Measurements from ENCODE around the gene SRPK2.
"Not testable (repeated sequence)": the region's sequence is repeated elsewhere in the genome, so short reads cannot be mapped to it uniquely, and the experiment has no call there.

Gene SRPK2

DNA sequence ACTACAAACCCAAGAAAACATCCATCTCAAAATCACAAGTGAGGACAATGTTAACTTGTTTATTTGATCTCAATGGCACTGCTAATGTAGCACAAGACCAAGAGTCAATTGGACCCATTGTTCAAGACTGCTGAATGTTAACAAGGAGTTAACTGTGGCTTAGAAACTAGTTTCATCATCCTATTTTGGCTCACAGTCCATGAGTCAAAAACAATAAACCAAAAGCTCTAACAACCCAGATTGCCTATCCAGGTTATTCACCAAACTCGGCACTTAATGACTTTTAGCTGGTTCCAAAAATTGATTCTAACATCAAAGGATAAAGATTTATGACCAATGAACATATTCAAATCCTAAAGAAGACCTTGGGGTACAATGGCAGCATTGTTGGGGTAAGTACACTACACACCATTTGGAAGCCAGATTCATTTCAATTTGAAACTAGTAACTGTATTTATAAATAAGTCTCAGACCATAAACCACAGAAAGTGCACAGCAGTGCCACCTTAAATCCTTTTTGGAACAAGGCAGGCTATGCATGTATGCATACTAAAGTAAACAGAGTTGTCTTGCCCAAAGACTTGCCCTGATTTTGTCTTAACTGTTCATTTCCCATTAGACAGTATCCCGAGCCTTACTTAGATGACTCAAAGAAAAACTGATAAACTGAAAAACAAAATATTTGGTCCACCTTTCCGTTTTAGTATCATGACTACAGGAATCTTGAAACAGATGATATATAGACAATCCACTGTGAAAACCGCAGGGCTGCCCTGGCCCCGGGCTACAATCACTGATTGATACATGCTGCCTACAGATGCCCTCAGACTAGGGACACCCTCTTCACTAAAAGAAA, 84.5 kb downstream of the SRPK2 start:
- peak; percentile 64 for DNase-seq (ENCODE audit: low read depth)

DNA sequence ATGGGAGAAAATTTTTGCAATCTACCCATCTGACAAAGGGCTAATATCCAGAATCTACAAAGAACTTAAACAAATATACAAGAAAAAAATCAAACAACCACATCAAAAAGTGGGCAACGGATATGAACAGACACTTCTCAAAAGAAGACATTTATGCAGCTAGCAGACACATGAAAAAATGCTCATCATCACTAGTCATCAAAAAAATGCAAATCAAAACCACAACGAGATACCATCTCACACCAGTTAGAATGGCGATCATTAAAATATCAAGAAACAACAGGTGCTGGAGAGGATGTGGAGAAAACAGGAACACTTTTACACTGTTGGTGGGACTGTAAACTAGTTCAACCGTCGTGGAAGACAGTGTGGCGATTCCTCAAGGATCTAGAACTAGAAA, 88.1 kb downstream of the SRPK2 start:
- DNase-seq (ENCODE audit: low read depth): not testable (repeated sequence)

- DNase-seq (ENCODE audit: low read depth): no peak
Observed at GRCh38 chr7:105298439-105298894, 90.3 kb downstream of the SRPK2 start.

DNA sequence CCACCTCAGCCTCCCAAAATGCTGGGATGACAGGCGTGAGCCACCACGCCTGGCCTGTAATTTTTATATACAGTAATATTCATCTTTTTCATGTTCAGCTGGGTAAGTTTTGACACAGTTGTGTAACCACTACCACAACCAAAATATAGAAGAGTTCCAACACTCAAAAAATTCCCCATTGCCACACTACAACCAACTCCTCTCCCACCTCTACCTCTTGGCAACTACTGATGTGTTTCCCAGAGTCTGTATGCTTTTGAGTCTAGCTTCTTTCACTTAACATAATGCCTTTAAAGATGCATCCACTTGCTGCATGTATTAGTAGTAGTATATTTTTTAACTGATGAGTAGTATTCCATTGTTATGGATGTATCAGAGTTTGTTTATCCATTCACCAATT, 90.7 kb downstream of the SRPK2 start:
- DNase-seq (ENCODE audit: low read depth): no peak

DNA sequence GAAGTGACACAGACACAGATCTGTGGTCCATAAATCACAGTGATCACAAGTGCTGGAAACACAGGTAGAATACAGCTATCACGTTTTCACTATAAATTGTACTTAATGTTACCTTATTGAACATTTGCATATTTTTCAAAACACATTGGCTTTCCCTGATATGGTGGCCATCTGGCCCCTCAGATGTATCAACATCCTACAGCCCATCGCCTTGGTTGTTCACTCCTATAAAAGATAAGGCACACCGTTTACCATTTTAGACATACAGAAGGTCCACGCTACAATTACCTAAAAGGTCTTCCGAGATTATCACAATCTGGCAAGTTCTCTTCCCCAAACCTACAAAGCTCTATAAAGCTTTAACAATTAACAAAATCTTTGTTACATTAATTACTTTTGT, 91.4 kb downstream of the SRPK2 start:
- no peak for DNase-seq (ENCODE audit: low read depth)

DNA sequence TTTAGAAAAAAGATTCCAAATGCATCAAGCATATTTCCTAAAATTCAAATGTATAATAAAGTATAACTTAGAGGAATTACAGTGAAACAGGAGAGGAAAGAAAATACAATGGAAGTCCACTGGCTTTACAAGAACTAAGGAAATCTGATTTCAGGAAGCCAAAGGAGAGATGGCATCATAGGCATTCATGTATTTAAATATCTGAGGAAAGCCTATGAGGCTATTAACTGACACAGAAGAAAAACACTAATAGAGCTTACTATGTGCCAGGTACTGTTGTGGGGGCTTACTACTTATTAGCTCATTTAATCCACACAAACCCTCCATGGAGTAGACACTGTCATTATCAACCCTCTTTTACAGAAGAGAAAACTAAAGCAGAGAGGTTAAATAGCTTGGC, 92.2 kb downstream of the SRPK2 start:
- no peak for DNase-seq (ENCODE audit: low read depth)

DNA sequence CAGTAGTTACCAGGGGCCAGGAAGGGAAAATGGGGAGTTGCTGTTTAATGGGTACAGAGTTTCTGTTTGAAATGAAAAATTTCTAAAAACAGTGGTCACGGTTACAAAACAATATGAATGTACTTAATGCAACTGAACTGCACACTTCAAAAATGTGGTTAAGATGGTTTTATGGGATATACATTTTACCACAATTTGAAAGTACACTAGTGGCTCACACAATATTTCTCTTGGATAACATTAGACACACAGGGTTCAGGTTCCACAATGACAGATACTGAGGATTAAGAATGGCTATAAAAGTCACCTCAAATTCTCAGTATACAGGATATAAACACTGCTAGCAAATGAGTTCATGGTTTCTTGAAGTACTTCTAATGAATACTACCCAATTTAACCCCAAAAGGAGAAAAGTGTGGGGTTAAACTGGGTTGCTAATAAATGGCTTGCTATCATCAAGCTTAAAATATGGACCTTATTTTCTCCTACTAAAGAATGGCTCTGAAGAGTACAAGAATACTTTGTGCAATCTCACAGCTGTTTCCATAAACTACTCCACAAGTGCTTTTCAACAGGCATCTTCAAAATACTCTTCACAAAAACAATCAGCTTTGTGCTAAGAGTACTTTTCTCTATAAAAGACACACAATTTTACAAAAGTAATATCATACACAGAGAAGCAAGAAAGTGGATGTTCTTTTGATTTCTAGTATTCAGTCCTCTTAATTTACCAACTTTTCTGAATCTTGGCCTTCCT, 92.9 kb downstream of the SRPK2 start:
- no peak for DNase-seq (ENCODE audit: low read depth)

DNA sequence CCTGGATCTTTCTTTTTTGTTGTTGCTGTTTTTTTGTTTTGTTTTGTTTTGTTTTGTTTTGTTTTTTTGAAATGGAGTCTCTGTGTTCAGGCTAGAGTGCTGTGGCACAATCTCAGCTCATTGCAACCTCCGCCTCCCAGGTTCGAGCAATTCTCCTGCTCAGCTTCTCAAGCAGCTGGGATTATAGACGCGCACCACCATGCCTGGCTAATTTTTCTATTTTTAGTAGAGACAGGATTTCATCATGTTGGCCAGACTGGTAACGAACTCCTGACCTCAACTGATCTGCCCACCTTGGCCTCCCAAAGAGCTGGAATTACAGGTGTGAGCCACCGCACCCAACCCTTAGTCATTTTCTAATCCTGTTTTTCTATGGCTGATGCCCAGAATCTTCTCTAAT, 94.2 kb downstream of the SRPK2 start:
- not testable (repeated sequence) for DNase-seq (ENCODE audit: low read depth)

- no peak for DNase-seq (ENCODE audit: low read depth)
Observed at GRCh38 chr7:105289704-105290103, 99.0 kb downstream of the SRPK2 start.

GRCh38 chr7:105286441-105286840, 102.3 kb downstream of the SRPK2 start:
- DNase-seq (ENCODE audit: low read depth): no peak

DNA sequence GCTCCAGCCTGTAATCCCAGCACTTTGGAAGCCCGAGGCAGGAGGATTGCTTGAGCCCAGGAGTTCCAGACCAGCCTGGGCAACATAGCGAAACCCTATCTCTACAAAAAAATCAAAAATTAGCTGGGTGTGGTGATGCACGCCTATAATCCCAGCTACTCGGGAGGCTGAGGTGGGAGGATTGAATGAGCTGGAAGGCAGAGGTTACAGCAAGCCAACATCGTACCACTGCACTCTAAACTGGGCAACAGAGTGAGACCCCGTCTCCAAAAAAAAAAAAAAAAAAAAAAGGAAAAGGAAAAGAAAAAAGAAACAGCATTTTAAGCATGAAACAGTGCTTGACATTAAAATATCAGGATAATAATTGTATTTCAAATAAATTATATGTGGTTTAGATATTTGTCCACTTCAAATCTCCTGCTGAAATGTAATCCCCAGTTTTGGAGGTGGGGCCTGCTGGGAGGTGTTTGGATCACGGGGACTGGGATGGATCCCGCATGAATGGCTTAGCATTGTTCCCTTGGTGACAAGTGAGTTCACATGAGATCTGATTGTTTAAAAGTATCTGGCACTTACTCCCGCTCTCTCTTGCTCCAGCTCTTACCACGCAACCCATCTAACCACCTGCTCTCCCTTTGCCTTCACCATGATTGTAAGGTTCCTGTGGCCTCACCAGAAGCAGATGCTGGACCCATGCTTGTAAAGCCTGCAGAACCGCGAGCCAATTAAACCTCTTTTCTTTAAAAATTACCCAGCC, 103.4 kb downstream of the SRPK2 start:
- no peak for DNase-seq (ENCODE audit: low read depth)

- no peak for DNase-seq (ENCODE audit: low read depth)
Observed at GRCh38 chr7:105284014-105284413, 104.7 kb downstream of the SRPK2 start.

DNA sequence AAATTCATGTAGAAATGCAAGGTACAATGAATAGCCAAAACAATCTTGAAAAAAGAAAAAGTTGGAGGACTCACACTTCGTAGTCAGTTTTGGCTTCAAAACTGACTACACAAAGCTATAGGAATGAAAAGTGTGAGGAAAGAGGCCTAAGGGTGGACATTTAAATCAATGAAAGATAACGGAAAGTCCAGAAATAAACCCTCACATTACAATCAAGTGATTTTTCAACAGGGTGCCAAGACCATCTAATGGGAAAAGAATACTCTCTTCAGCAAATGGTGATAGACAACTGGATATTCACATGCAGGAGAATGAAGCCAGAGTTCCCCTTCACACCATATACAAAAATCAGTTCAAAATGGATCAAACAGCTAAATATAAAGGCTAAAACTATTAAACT, 106.8 kb downstream of the SRPK2 start:
- no peak for DNase-seq (ENCODE audit: low read depth)

- no peak for DNase-seq (ENCODE audit: low read depth)
Observed at GRCh38 chr7:105279688-105280007, 109.1 kb downstream of the SRPK2 start.

- no peak for DNase-seq (ENCODE audit: low read depth)
Observed at GRCh38 chr7:105278973-105279687, 109.6 kb downstream of the SRPK2 start.

DNA sequence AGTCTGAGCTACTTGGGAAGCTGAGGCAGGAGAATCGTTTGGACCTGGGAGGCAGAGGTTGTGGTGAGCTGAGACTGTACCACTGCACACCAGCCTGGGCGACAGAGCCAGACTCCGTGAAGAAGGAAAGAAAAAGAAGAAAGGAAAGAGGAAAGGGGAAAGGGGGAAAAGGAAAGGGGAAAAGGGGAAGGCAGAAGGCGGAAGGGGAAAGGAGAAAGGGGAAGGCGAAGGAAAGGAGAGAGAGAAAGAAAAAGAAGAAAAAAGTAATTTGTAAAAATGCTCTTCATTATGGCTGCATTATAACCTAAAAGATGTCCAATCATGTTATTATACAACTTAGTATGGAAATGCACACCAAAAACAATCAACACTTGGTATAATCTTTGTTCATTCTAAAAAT, 110.2 kb downstream of the SRPK2 start:
- no peak for DNase-seq (ENCODE audit: low read depth)

GRCh38 chr7:105277341-105277740, 111.4 kb downstream of the SRPK2 start:
- no peak for DNase-seq (ENCODE audit: low read depth)

- DNase-seq (ENCODE audit: low read depth): no peak
Observed at GRCh38 chr7:105270117-105270516, 118.6 kb downstream of the SRPK2 start.

DNA sequence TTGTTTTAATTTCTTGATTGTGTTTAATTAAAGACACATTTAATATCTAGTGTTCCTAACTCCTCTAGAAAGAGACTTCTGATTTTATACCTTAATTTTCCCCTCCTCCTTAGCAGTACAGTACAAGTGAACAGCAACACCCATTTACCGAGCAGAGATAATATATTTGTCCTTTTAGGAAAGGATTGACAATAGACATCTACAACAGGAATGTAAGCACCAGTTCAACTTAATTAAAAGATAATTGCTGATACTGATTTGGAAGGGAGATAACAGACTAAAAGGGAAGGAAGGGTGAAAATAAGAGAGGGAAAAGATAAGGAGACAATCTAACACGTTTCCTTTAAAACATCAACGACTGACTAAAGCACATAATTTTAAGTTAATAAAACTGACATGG, 119.3 kb downstream of the SRPK2 start:
- DNase-seq (ENCODE audit: low read depth): no peak

DNA sequence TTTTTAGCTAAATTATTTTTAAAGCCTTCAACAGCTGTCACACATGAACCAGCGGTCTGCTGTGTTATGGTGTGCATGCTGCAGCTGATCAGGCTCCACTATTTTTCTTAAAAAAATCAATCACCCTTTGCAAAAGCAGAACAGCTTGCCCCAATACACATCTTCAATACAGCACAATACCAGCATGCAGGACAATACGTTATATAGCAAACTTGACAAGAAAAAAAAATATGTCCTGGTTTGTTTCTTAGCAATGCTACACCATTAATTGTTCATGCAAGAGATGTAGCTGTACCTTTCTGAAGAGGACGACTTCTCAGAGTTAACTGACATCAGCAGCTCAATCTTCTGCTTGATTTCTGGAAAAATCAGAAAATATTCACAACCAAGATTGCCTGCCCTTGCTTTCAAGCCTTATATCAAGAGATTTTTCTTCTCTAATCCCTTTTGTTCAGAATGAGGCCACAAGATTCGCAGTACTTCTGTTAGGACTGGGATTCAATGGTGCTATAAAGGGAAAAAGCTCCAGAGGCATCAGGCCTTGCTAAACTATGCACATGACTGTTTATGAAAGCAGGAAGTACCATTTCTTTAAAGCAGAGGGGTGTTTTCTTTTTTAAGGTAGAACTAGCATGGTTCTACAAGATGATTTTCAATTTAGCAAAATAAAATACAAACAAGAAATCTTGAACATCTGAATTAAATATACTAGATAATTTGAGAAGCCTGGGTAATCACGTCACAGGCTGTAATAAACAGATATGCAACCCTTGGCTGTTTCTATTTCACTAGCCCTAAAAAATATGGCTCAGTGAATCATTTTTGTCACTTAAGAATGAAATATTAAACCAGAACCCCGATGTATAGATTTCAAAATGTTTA, 120.0 kb downstream of the SRPK2 start:
- DNase-seq (ENCODE audit: low read depth): peak; percentile 66

DNA sequence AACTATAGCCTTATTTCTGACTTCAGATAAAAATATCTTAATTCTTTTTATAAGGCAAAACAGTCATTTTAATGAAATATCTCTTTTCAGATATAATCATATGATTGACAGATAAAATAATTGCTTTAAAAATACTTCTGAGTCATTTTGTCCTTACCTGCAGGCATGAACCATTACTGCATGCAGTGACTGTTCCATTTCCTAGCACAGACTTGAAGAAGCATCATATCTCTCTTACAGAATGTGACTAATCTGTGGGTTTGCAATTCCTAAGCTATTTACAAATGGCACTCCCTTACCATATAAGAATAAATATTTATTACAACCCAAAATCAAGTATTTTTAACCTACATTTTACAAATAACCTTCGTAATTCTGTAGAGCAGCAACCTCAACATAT, 120.7 kb downstream of the SRPK2 start:
- peak; percentile 73 for DNase-seq (ENCODE audit: low read depth)

All from EH (cell line).